GM19099 (cell line): Measurements from ENCODE around the gene PDE8A.

Source experiments
- POLR2A ChIP-seq: IDR thresholded peaks from 3 replicates; pipeline ENCODE4 v1.6.1; 2011; ENCODE audit warnings: low read depth; ENCODE audit not compliant: insufficient read length; ENCODE audit errors: extremely low read depth

PDE8A gene

GRCh38 chr15:85000937-85001336, 19.3 kb downstream of the PDE8A start:
- TF ChIP-seq POLR2A: no peak

GRCh38 chr15:85002517-85002916, 20.9 kb downstream of the PDE8A start:
- no peak for TF ChIP-seq POLR2A

GRCh38 chr15:85003593-85004312, 22.1 kb downstream of the PDE8A start:
- TF ChIP-seq POLR2A: no peak

GRCh38 chr15:85004550-85004949, 22.9 kb downstream of the PDE8A start:
- TF ChIP-seq POLR2A: no peak

- no peak for TF ChIP-seq POLR2A
Observed at GRCh38 chr15:85005319-85005718, 23.7 kb downstream of the PDE8A start.

GRCh38 chr15:85005746-85006145, 24.1 kb downstream of the PDE8A start:
- no peak for TF ChIP-seq POLR2A

- no peak for TF ChIP-seq POLR2A
Observed at GRCh38 chr15:85006201-85006600, 24.5 kb downstream of the PDE8A start.

GRCh38 chr15:85006655-85007054, 25.0 kb downstream of the PDE8A start:
- TF ChIP-seq POLR2A: no peak

GRCh38 chr15:85007137-85007536, 25.5 kb downstream of the PDE8A start:
- TF ChIP-seq POLR2A: no peak

- no peak for TF ChIP-seq POLR2A
Observed at GRCh38 chr15:85007741-85008397, 26.2 kb downstream of the PDE8A start.

- no peak for TF ChIP-seq POLR2A
Observed at GRCh38 chr15:85008474-85009260, 27.0 kb downstream of the PDE8A start.

GRCh38 chr15:85009435-85009834, 27.8 kb downstream of the PDE8A start:
- TF ChIP-seq POLR2A: no peak

- TF ChIP-seq POLR2A: no peak
Observed at GRCh38 chr15:85010071-85010385, 28.4 kb downstream of the PDE8A start.

- TF ChIP-seq POLR2A: no peak
Observed at GRCh38 chr15:85010386-85011159, 28.9 kb downstream of the PDE8A start.

- no peak for TF ChIP-seq POLR2A
Observed at GRCh38 chr15:85011160-85011571, 29.5 kb downstream of the PDE8A start.
